Mononuclear cell (primary cell): ENCODE data around the gene LRP2BP. TPM values are rescaled to one million over a fixed set of nuclear protein-coding genes. Genes with fewer than 3 reads are reported as not detected.

Experiments used
- H3K27me3 ChIP-seq: 2 replicates; pipeline ENCODE4 v1.6.0; 2011; ENCODE audit warnings: low read length, control low read depth; ENCODE audit not compliant: insufficient read depth
- H3K4me1 ChIP-seq: 2 replicates; pipeline ENCODE4 v1.5.1; 2011; ENCODE audit warnings: mild to moderate bottlenecking, low read length, control low read depth; ENCODE audit not compliant: insufficient read depth
- H3K4me3 ChIP-seq: 2 replicates; pipeline ENCODE4 v1.5.1; 2011; ENCODE audit warnings: mild to moderate bottlenecking, low read length, moderate library complexity
- H3K9me3 ChIP-seq: 2 replicates; pipeline ENCODE4 v1.5.1; 2011; ENCODE audit warnings: low read depth, mild to moderate bottlenecking, control low read depth, low read length
- total RNA-seq: library from RNA; depleted of rRNA; stranded (reverse); fragments of >200 nt; gene quantifications from one replicate; pipeline ENCODE4 v1.2.3, GENCODE V29; 2012

The LRP2BP gene
- total RNA-seq, 1 donor, result 4.5 TPM

GRCh38 chr4:185358959-185359358 lies 36.8 kb downstream of the LRP2BP start:
- no peaks in the 10 kb centered on the region for H3K9me3 ChIP-seq
- no peaks in the 10 kb centered on the region for H3K4me1 ChIP-seq
- no peak overlapping the region for H3K4me3 ChIP-seq
- no peaks in the 10 kb centered on the region for H3K27me3 ChIP-seq

DNA sequence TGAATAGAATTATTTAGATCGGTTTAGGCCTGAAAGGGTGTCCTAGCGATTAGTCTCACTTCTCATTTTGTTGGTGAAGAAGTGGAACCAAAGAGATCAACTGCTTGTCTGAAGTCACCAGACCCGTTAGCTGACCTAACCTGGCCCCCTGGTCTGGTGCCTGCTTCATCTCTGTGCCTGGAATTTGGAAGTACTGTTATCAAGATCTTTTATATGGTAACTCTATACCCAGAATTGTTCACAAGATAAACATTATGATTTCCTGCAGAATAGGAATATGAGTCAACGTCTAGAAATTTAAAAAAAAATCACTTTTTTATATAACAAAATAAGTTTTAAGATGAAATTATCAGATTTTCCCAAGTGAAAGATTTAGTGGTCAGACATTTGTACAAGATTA lies 37.2 kb downstream of the LRP2BP start:
- H3K9me3 ChIP-seq, result no peaks in the 10 kb centered on the region
- no peak overlapping the region for H3K4me3 ChIP-seq
- no peaks in the 10 kb centered on the region for H3K27me3 ChIP-seq
- H3K4me1 ChIP-seq, result no peaks in the 10 kb centered on the region

DNA sequence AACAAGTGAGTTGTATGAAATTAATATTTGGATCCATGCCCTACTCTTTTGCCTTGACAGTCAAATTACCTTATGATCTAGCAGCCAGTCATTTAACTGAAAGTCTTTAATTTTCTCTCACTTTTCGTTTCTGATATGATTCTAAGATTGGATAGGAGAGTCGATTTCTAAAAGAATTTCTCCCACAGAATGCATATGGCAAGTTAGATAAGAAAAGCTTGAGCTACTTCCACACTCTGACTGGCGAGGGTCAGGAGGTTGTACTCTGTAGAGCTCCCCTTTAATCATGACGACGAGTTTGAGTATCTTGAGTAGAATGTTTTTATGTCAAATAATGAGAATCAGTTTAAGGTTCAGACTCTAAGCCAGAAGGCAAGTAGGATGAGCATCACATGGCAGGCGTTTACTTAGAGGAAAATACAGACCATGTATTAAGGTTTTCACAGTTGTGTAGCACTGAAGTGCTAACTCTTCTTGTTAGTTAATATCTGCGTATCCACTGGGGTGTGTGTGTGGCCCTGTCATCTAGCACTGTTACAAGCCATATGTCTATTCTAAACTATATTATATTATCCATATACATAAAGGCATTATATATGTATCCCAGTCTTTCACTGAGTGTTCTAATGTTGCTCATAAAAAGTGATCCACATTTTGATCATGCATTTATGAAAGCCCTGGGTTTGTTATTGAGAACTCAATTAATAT lies 37.8 kb downstream of the LRP2BP start:
- Histone ChIP-seq H3K4me3 (no peak overlapping the region), H3K9me3 (no peaks in the 10 kb centered on the region), H3K27me3 (no peaks in the 10 kb centered on the region), H3K4me1 (no peaks in the 10 kb centered on the region)

GRCh38 chr4:185357211-185357610 lies 38.5 kb downstream of the LRP2BP start:
- Histone ChIP-seq H3K4me3 (no peak overlapping the region), H3K4me1 (no peaks in the 10 kb centered on the region), H3K27me3 (no peaks in the 10 kb centered on the region), H3K9me3 (no peaks in the 10 kb centered on the region)

- H3K4me1 ChIP-seq, result no peaks in the 10 kb centered on the region
- H3K27me3 ChIP-seq, result no peaks in the 10 kb centered on the region
- no peaks in the 10 kb centered on the region for H3K9me3 ChIP-seq
- no peak overlapping the region for H3K4me3 ChIP-seq
Measured at GRCh38 chr4:185352741-185353140, 43.0 kb downstream of the LRP2BP start.

- Histone ChIP-seq H3K4me3 (no peak overlapping the region), H3K27me3 (no peaks in the 10 kb centered on the region), H3K4me1 (no peaks in the 10 kb centered on the region), H3K9me3 (no peaks in the 10 kb centered on the region)
Measured at GRCh38 chr4:185352202-185352601, 43.5 kb downstream of the LRP2BP start.

- H3K27me3 ChIP-seq, result no peaks in the 10 kb centered on the region
- no peaks in the 10 kb centered on the region for H3K9me3 ChIP-seq
Measured at GRCh38 chr4:185351691-185352090, 44.0 kb downstream of the LRP2BP start.

DNA sequence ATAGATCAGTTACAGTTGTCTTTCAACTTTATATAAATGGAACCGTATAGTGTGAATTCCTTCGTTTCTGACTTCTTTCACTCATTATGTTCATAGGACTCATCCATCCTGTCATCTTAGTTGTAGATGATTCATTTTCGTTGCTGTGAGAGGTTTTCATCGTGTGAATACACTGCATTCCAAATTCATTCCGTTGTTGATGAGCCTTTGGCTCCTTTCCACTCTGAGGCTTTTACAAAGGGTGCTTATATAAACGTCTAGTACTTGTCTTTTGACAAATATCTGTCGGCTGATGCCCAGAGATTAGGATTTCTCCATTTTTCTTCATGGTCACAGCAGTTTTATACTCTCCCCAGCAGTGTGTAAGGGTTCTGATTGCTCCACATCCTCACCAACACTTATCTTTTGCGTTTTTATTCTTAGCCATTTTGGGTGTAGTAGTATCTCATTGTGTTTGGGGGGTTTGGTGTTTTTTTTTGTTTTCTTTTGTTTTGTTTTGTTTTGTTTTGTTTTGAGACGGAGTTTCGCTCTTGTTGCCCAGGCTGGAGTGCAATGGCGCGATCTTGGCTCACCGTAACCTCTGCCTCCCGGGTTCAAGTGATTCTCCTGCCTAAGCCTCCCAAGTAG lies 48.6 kb downstream of the LRP2BP start:
- peaks cover 6% of the 10 kb centered on the region for H3K4me1 ChIP-seq
- no peaks in the 10 kb centered on the region for H3K27me3 ChIP-seq
- H3K4me3 ChIP-seq, result no peak overlapping the region
- H3K9me3 ChIP-seq, result no peaks in the 10 kb centered on the region

More at GRCh38 chr4:185351691-185352090, 44.0 kb downstream of the LRP2BP start:
- Histone ChIP-seq H3K4me1 (no peaks in the 10 kb centered on the region), H3K4me3 (no peak overlapping the region)

GRCh38 chr4:185344743-185345538 lies 50.8 kb downstream of the LRP2BP start:
- H3K4me1 ChIP-seq, result peaks cover 6% of the 10 kb centered on the region
- H3K27me3 ChIP-seq, result no peaks in the 10 kb centered on the region
- no peak overlapping the region for H3K4me3 ChIP-seq
- H3K9me3 ChIP-seq, result no peaks in the 10 kb centered on the region

- no peak overlapping the region for H3K4me3 ChIP-seq
- H3K27me3 ChIP-seq, result no peaks in the 10 kb centered on the region
- peaks cover 6% of the 10 kb centered on the region for H3K4me1 ChIP-seq
- no peaks in the 10 kb centered on the region for H3K9me3 ChIP-seq
Measured at GRCh38 chr4:185343726-185344581, 51.8 kb downstream of the LRP2BP start.

GRCh38 chr4:185341841-185342240 lies 53.9 kb downstream of the LRP2BP start:
- Histone ChIP-seq H3K27me3 (no peaks in the 10 kb centered on the region), H3K4me3 (no peak overlapping the region), H3K4me1 (peaks cover 6% of the 10 kb centered on the region), H3K9me3 (no peaks in the 10 kb centered on the region)

DNA sequence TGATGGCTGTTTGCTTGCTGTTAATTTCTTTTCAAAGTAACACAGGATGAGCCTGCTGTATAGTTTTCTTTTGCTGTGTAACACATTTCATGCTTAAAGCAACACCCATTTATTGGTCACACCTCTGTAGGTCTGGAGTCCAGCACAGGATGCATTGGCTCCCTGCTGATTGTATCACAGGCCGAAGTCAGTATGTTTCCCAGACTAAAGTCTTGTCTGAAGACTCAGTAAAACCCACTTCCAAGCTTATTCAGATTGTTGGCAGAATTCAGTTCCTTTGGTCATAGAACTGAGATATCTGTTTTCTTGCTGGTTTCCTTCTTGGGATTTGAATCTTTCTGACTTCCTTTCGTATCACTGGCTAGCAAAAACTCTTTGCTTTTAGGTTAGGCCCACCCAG lies 54.3 kb downstream of the LRP2BP start:
- Histone ChIP-seq H3K4me1 (peaks cover 6% of the 10 kb centered on the region), H3K27me3 (no peaks in the 10 kb centered on the region), H3K4me3 (no peak overlapping the region), H3K9me3 (no peaks in the 10 kb centered on the region)

GRCh38 chr4:185339941-185340340 lies 55.8 kb downstream of the LRP2BP start:
- H3K9me3 ChIP-seq, result no peaks in the 10 kb centered on the region
- H3K4me1 ChIP-seq, result peaks cover under 1% of the 10 kb centered on the region
- no peaks in the 10 kb centered on the region for H3K27me3 ChIP-seq
- no peak overlapping the region for H3K4me3 ChIP-seq

- no peaks in the 10 kb centered on the region for H3K27me3 ChIP-seq
- no peaks in the 10 kb centered on the region for H3K9me3 ChIP-seq
- H3K4me3 ChIP-seq, result no peak overlapping the region
- H3K4me1 ChIP-seq, result no peaks in the 10 kb centered on the region
Measured at GRCh38 chr4:185335579-185335978, 60.1 kb downstream of the LRP2BP start.

GRCh38 chr4:185334326-185334725 lies 61.4 kb downstream of the LRP2BP start:
- Histone ChIP-seq H3K9me3 (no peaks in the 10 kb centered on the region), H3K4me3 (no peak overlapping the region), H3K4me1 (no peaks in the 10 kb centered on the region), H3K27me3 (no peaks in the 10 kb centered on the region)
